ENCODE measurements around the gene CSK.

Gene CSK

DNA sequence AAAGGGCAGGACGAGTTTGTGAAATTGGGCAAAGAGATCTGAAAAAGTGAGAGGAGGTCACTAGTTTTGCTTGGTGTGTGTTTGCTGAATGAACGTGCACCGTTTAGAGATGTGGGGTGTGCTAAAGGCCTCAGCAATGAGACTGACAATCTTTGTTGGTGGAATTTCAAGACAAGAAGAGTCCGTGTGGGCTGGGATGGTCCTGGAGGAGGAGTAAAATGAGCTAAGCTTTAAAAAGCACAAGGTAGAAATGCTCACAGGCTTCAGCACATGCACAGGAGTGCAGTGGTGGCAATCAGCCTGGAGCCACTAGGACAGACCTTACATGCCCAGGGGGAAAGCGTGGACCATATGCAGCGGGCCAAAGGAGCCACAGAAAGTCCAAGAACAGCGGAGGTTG, 43.1 kb downstream of the CSK start:
- H3K36me3 ChIP-seq (ENCODE audit: insufficient read depth, low read length), result no peaks in the 10 kb centered on the region
- H3K9me3 ChIP-seq (ENCODE audit: insufficient read depth, low read depth, low read length), result no peaks in the 10 kb centered on the region
- H3K4me2 ChIP-seq (ENCODE audit: low read depth, low read length, poor library complexity, severe bottlenecking), result no peak overlapping the region
- H2AFZ ChIP-seq (ENCODE audit: low read length), result no peak overlapping the region
- H3F3A ChIP-seq (ENCODE audit: low read depth), result no peaks in the 10 kb centered on the region
- TF ChIP-seq EZH2phosphoT487 (IDR thresholded peaks at IDR 0.05; ENCODE audit: borderline replicate concordance), result no peak
- TF ChIP-seq, protein P1, sequence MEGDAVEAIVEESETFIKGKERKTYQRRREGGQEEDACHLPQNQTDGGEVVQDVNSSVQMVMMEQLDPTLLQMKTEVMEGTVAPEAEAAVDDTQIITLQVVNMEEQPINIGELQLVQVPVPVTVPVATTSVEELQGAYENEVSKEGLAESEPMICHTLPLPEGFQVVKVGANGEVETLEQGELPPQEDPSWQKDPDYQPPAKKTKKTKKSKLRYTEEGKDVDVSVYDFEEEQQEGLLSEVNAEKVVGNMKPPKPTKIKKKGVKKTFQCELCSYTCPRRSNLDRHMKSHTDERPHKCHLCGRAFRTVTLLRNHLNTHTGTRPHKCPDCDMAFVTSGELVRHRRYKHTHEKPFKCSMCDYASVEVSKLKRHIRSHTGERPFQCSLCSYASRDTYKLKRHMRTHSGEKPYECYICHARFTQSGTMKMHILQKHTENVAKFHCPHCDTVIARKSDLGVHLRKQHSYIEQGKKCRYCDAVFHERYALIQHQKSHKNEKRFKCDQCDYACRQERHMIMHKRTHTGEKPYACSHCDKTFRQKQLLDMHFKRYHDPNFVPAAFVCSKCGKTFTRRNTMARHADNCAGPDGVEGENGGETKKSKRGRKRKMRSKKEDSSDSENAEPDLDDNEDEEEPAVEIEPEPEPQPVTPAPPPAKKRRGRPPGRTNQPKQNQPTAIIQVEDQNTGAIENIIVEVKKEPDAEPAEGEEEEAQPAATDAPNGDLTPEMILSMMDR (conservative IDR thresholded peaks at IDR 0.05; ENCODE audit: low read length), result no peak
- no peak overlapping the region for H3K9ac ChIP-seq (ENCODE audit: low read depth, low read length, poor library complexity, severe bottlenecking)
- no peak overlapping the region for H3K4me3 ChIP-seq (ENCODE audit: low read length, poor library complexity, severe bottlenecking)
- H4K20me1 ChIP-seq (ENCODE audit: insufficient read depth, low read length, poor library complexity, severe bottlenecking), result no peaks in the 10 kb centered on the region
- H3K79me2 ChIP-seq (ENCODE audit: insufficient read depth, low read length), result no peaks in the 10 kb centered on the region
- no peaks in the 10 kb centered on the region for H3K4me1 ChIP-seq (ENCODE audit: insufficient read depth, low read length, poor library complexity, severe bottlenecking)
- no peaks in the 10 kb centered on the region for H3K27me3 ChIP-seq (ENCODE audit: insufficient read depth, low read length, poor library complexity, severe bottlenecking)
- H3K9me2 ChIP-seq (replicated peaks; ENCODE audit: low read depth, low read length), result no peaks in the 10 kb centered on the region

DNA sequence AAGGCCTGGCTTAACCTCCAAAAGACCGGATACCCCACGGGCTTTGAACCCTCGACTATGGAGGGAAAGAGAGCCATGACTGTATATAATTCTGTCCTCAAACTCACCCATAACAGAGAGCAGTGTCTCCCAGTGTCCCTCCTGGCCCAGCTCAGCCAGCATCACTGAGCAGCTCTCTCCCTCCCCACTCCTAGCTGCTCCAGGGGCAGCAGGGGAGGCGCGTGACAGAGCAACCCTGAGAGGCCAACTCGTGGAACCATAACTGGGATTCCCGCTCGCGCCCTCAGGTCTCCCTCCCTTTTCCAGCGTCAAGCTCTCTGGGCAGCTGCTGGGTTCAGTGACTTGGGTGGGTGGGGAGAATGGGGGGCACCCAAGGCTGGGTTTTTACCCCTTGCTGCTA, 44.0 kb downstream of the CSK start:
- no peaks in the 10 kb centered on the region for H3F3A ChIP-seq (ENCODE audit: low read depth)
- H3K4me2 ChIP-seq (ENCODE audit: low read depth, low read length, poor library complexity, severe bottlenecking), result no peak overlapping the region
- no peak overlapping the region for H2AFZ ChIP-seq (ENCODE audit: low read length)
- H3K4me1 ChIP-seq (ENCODE audit: insufficient read depth, low read length, poor library complexity, severe bottlenecking), result no peaks in the 10 kb centered on the region
- TF ChIP-seq, protein P1 (conservative IDR thresholded peaks at IDR 0.05; ENCODE audit: low read length), result no peak
- TF ChIP-seq EZH2phosphoT487 (IDR thresholded peaks at IDR 0.05; ENCODE audit: borderline replicate concordance), result no peak
- H3K27me3 ChIP-seq (ENCODE audit: insufficient read depth, low read length, poor library complexity, severe bottlenecking), result no peaks in the 10 kb centered on the region
- no peaks in the 10 kb centered on the region for H3K79me2 ChIP-seq (ENCODE audit: insufficient read depth, low read length)
- H3K4me3 ChIP-seq (ENCODE audit: low read length, poor library complexity, severe bottlenecking), result no peak overlapping the region
- no peaks in the 10 kb centered on the region for H3K9me3 ChIP-seq (ENCODE audit: insufficient read depth, low read depth, low read length)
- H4K20me1 ChIP-seq (ENCODE audit: insufficient read depth, low read length, poor library complexity, severe bottlenecking), result no peaks in the 10 kb centered on the region
- H3K9me2 ChIP-seq (replicated peaks; ENCODE audit: low read depth, low read length), result no peaks in the 10 kb centered on the region
- H3K9ac ChIP-seq (ENCODE audit: low read depth, low read length, poor library complexity, severe bottlenecking), result no peak overlapping the region
- H3K36me3 ChIP-seq (ENCODE audit: insufficient read depth, low read length), result no peaks in the 10 kb centered on the region

DNA sequence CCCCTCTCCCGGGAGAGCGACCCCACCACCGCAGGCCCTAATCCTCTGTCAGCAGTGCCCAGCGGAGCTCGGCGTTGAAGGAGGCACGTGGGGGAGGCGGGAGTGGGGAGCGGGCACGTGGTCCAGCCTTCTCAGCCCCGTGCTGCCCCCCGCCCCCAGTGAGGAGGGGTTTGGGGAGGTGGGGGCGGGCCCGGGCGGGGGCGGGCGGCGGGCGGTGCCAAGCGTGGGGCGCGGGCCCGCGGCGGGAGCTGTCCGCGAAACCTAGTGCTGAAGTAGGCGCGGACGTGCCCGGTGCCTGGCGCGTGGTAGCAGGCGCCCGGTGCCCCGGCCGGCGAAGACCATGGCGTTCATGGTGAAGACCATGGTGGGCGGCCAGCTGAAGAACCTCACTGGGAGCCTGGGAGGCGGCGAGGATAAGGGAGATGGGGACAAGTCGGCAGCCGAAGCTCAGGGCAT, 44.5 kb downstream of the CSK start, which contains the start of gene CPLX3:
Gene CPLX3, plus strand, starts transcription at position 264 of the 456 bp plus-strand sequence. Its CDS starts 77 bp downstream, at position 341.
- Histone ChIP-seq H3K27me3 (ENCODE audit: insufficient read depth, low read length, poor library complexity, severe bottlenecking) (no peaks in the 10 kb centered on the region), H2AFZ (ENCODE audit: low read length) (no peak within 1 kb of the TSS), H3K4me2 (ENCODE audit: low read depth, low read length, poor library complexity, severe bottlenecking) (no peak within 1 kb of the TSS), H3K36me3 (ENCODE audit: insufficient read depth, low read length) (no peaks in the 10 kb centered on the region), H3K9me2 (replicated peaks; ENCODE audit: low read depth, low read length) (no peaks in the 10 kb centered on the region), H4K20me1 (ENCODE audit: insufficient read depth, low read length, poor library complexity, severe bottlenecking) (no peaks in the 10 kb centered on the region), H3K9me3 (ENCODE audit: insufficient read depth, low read depth, low read length) (no peaks in the 10 kb centered on the region), H3K4me1 (ENCODE audit: insufficient read depth, low read length, poor library complexity, severe bottlenecking) (no peaks in the 10 kb centered on the region), H3K9ac (ENCODE audit: low read depth, low read length, poor library complexity, severe bottlenecking) (no peak within 1 kb of the TSS), H3K79me2 (ENCODE audit: insufficient read depth, low read length) (no peaks in the 10 kb centered on the region), H3K4me3 (ENCODE audit: low read length, poor library complexity, severe bottlenecking) (no peak within 1 kb of the TSS), H3F3A (ENCODE audit: low read depth) (no peaks in the 10 kb centered on the region)
- TF ChIP-seq EZH2phosphoT487 (IDR thresholded peaks at IDR 0.05; ENCODE audit: borderline replicate concordance), result no peak
- TF ChIP-seq, protein P1 (conservative IDR thresholded peaks at IDR 0.05; ENCODE audit: low read length), result no peak
